Liver (tissue), 9 donors: ENCODE results near the gene HIF1AN. TPM values are rescaled to one million over a fixed set of nuclear protein-coding genes. Genes with fewer than 3 reads are reported as not detected.

Experiments used
- DNase-seq: peaks from one replicate; pipeline ENCODE4 v3.0.0-alpha.2; 2017; ENCODE audit warnings: low spot score
- H3K27ac ChIP-seq, 2 donors: one replicate each; pipeline ENCODE4 v1.7.0; 2013; ENCODE audit warnings: inconsistent platforms in 2 of 2, low read length in 2 of 2, control low read depth in 1 of 2, low read depth in 1 of 2, mild to moderate bottlenecking in 1 of 2
- H3K27me3 ChIP-seq, 4 donors: one replicate each; pipeline versions ENCODE4 v1.6.1 to v1.7.0; 2013; ENCODE audit warnings: low read length in 3 of 4, inconsistent platforms in 1 of 4, mild to moderate bottlenecking in 1 of 4, moderate library complexity in 1 of 4; ENCODE audit not compliant: control insufficient read depth in 4 of 4, insufficient read depth in 4 of 4
- H3K36me3 ChIP-seq, 4 donors: one replicate each; pipeline versions ENCODE4 v1.6.1 to v1.7.0; 2013; ENCODE audit warnings: low read length in 3 of 4, mild to moderate bottlenecking in 3 of 4, low read depth in 1 of 4, moderate library complexity in 1 of 4; ENCODE audit not compliant: control insufficient read depth in 4 of 4, insufficient read depth in 3 of 4
- H3K4me1 ChIP-seq, 4 donors: one replicate each; pipeline versions ENCODE4 v1.6.1 to v1.7.0; 2013; ENCODE audit warnings: low read length in 3 of 4, mild to moderate bottlenecking in 3 of 4, moderate library complexity in 1 of 4; ENCODE audit not compliant: control insufficient read depth in 4 of 4, insufficient read depth in 4 of 4
- H3K4me3 ChIP-seq, 3 donors: one replicate each; pipeline versions ENCODE4 v1.6.1 to v1.7.0; 2013; ENCODE audit warnings: low read length in 3 of 3, control low read depth in 1 of 3, low read depth in 1 of 3, mild to moderate bottlenecking in 1 of 3
- H3K9ac ChIP-seq, 2 donors: one replicate each; pipeline ENCODE4 v1.7.0; 2013; ENCODE audit warnings: low read length in 2 of 2, mild to moderate bottlenecking in 2 of 2, moderate library complexity in 2 of 2, control low read depth in 1 of 2, low read depth in 1 of 2
- H3K9me3 ChIP-seq, 4 donors: one replicate each; pipeline versions ENCODE4 v1.6.1 to v1.7.0; 2013; ENCODE audit warnings: low read length in 3 of 4; ENCODE audit not compliant: control insufficient read depth in 4 of 4
- EGR1 ChIP-seq, 2 donors: IDR thresholded peaks; 2 replicates each; pipeline ENCODE4 v1.6.1; 2016 to 2018; ENCODE audit warnings: antibody characterized with exemption in 2 of 2, low read depth in 2 of 2
- FOXA1 ChIP-seq: IDR thresholded peaks from 2 replicates; pipeline ENCODE4 v1.6.1; 2016; ENCODE audit warnings: antibody characterized with exemption
- FOXA2 ChIP-seq: IDR thresholded peaks from 2 replicates; pipeline ENCODE4 v1.6.1; 2016; ENCODE audit warnings: antibody characterized with exemption
- GABPA ChIP-seq, 2 donors: IDR thresholded peaks in 1 of 2; conservative IDR thresholded peaks in 1 of 2; 2 replicates each; pipeline ENCODE4 v1.6.1; 2016; ENCODE audit warnings: antibody characterized with exemption in 2 of 2, mild to moderate bottlenecking in 1 of 2, moderate library complexity in 1 of 2
- HNF4A ChIP-seq, 2 donors: conservative IDR thresholded peaks; 2 replicates each; pipeline ENCODE4 v1.6.1; 2016; ENCODE audit warnings: antibody characterized with exemption in 2 of 2, mild to moderate bottlenecking in 2 of 2
- HNF4G ChIP-seq: IDR thresholded peaks from 2 replicates; pipeline ENCODE4 v1.6.1; 2016; ENCODE audit warnings: antibody characterized with exemption
- JUND ChIP-seq, 2 donors: IDR thresholded peaks; 2 replicates each; pipeline ENCODE4 v1.6.1; 2016; ENCODE audit warnings: antibody characterized with exemption in 2 of 2
- NR2F2 ChIP-seq: IDR thresholded peaks from 2 replicates; pipeline ENCODE4 v1.6.1; 2016; ENCODE audit warnings: antibody characterized with exemption
- RAD21 ChIP-seq, 2 donors: IDR thresholded peaks; 2 replicates each; pipeline ENCODE4 v1.6.1; 2016; ENCODE audit warnings: antibody characterized with exemption in 2 of 2, mild to moderate bottlenecking in 2 of 2
- RXRA ChIP-seq, 2 donors: IDR thresholded peaks; 2 replicates each; pipeline ENCODE4 v1.6.1; 2017 to 2018; ENCODE audit warnings: antibody characterized with exemption in 2 of 2, mild to moderate bottlenecking in 1 of 2
- SP1 ChIP-seq: IDR thresholded peaks from 2 replicates; pipeline ENCODE4 v1.6.1; 2018; ENCODE audit warnings: antibody characterized with exemption, mild to moderate bottlenecking
- TAF1 ChIP-seq: conservative IDR thresholded peaks from 2 replicates; pipeline ENCODE4 v1.6.1; 2016; ENCODE audit warnings: antibody characterized with exemption, mild to moderate bottlenecking
- YY1 ChIP-seq: IDR thresholded peaks from 2 replicates; pipeline ENCODE4 v1.6.1; 2016; ENCODE audit warnings: antibody characterized with exemption, mild to moderate bottlenecking
- WGBS: extraction: QIAGEN DNeasy Blood & Tissue Kit; methylation state at CpG from one replicate; pipeline ENCODE4 v1.1.7; 2013; 5-methylcytosine and 5-hydroxymethylcytosine counted together
- polyA plus RNA-seq, 2 donors: library from polyadenylated mRNA; stranded (reverse) in 1 of 2; unstranded in 1 of 2; fragments of 200-250 nt in 1 of 2; fragments of >200 nt in 1 of 2; fragmentation: Nextera tagmentation in 1 of 2; extraction: Ambion mirVana in 1 of 2; gene quantifications; one replicate each; pipeline versions ENCODE4 v1.2.1 to v1.2.3, GENCODE V29; 2013 to 2015
- total RNA-seq, 2 donors: library from RNA; depleted of rRNA; stranded (reverse); fragments of >200 nt; gene quantifications; one replicate each; pipeline ENCODE4 v1.2.3, GENCODE V29; 2014
- TF ChIP-seq, protein P1 (sequence below): IDR thresholded peaks from 2 replicates; pipeline ENCODE4 v1.6.1; 2016; ENCODE audit warnings: antibody characterized with exemption, mild to moderate bottlenecking
- TF ChIP-seq, protein P2 (sequence below): IDR thresholded peaks from 2 replicates; pipeline ENCODE4 v1.6.1; 2016; ENCODE audit warnings: antibody characterized with exemption
- TF ChIP-seq, protein P3 (sequence below): fragments of 150-350 bp; IDR thresholded peaks from 2 replicates; pipeline ENCODE4 v1.5.1; 2017; ENCODE audit warnings: improper control_type of control experiment, low read depth, low read length; ENCODE audit not compliant: missing input control
- TF ChIP-seq, protein P4 (sequence below): IDR thresholded peaks from 2 replicates; pipeline ENCODE4 v1.6.1; 2016; ENCODE audit warnings: antibody characterized with exemption
- TF ChIP-seq, protein P5 (sequence below): IDR thresholded peaks from 2 replicates; pipeline ENCODE4 v1.6.1; 2016; ENCODE audit warnings: antibody characterized with exemption
- donor health status: healthy.
- donor health status: healthy.
- donor health status: healthy.
- donor health status: healthy.
- donor health status: healthy.

HIF1AN gene
- total and polyA plus RNA-seq, 4 donors, result 4.6 to 10.7 (median 7.5) TPM

DNA sequence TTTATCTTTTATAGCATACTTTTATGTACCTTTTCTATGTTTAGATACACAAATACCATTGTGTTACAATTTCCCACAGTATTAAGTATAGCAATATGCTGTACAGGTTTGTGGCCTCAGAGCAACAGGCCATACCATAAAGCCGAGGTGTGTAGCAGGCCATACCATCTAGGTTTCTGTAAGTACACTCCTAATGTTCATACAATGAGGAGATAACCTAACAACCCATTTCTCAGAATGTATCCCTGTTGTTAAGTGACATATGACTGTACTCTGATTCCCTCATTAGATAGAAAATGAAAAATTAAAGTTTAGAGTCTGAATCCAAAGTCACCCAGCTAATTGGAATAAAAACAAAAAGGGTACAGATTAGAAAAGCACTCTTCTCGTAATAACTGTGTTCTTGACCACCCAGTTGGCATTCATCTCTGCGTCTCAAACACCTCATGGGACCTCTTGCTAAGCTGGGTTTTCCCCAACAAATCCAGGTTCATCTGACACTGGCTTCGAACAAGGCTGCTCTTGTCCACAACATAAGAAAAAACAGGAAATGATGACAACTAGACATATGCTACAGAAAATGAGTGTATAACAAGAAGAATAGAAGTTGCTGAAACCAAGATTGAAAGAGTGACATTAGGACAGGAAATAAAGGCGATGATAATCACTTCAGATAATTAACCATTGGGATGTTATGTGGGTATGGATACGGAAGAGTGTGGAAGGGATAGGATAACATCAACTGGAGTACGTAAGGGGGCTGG, 7.4 kb upstream of the HIF1AN start:
- H3K27ac ChIP-seq, result no peak overlapping the region
- no peak for TF ChIP-seq GABPA (IDR thresholded peaks at IDR 0.05 in 1 of 2, conservative IDR thresholded peaks at IDR 0.05 in 1 of 2)
- no peak for TF ChIP-seq FOXA2
- TF ChIP-seq YY1, result no peak
- no peak for TF ChIP-seq FOXA1
- TF ChIP-seq, protein P1, sequence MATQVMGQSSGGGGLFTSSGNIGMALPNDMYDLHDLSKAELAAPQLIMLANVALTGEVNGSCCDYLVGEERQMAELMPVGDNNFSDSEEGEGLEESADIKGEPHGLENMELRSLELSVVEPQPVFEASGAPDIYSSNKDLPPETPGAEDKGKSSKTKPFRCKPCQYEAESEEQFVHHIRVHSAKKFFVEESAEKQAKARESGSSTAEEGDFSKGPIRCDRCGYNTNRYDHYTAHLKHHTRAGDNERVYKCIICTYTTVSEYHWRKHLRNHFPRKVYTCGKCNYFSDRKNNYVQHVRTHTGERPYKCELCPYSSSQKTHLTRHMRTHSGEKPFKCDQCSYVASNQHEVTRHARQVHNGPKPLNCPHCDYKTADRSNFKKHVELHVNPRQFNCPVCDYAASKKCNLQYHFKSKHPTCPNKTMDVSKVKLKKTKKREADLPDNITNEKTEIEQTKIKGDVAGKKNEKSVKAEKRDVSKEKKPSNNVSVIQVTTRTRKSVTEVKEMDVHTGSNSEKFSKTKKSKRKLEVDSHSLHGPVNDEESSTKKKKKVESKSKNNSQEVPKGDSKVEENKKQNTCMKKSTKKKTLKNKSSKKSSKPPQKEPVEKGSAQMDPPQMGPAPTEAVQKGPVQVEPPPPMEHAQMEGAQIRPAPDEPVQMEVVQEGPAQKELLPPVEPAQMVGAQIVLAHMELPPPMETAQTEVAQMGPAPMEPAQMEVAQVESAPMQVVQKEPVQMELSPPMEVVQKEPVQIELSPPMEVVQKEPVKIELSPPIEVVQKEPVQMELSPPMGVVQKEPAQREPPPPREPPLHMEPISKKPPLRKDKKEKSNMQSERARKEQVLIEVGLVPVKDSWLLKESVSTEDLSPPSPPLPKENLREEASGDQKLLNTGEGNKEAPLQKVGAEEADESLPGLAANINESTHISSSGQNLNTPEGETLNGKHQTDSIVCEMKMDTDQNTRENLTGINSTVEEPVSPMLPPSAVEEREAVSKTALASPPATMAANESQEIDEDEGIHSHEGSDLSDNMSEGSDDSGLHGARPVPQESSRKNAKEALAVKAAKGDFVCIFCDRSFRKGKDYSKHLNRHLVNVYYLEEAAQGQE, result no peak
- TF ChIP-seq, protein P2, sequence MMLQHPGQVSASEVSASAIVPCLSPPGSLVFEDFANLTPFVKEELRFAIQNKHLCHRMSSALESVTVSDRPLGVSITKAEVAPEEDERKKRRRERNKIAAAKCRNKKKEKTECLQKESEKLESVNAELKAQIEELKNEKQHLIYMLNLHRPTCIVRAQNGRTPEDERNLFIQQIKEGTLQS, result no peak
- no peak for TF ChIP-seq NR2F2
- TF ChIP-seq EGR1 (IDR thresholded peaks at IDR 0.05; ENCODE audit: low read depth in 2 of 2), result no peak
- TF ChIP-seq SP1, result no peak
- TF ChIP-seq TAF1, result no peak
- no peak for TF ChIP-seq RAD21 (IDR thresholded peaks at IDR 0.05)
- TF ChIP-seq, protein P3, sequence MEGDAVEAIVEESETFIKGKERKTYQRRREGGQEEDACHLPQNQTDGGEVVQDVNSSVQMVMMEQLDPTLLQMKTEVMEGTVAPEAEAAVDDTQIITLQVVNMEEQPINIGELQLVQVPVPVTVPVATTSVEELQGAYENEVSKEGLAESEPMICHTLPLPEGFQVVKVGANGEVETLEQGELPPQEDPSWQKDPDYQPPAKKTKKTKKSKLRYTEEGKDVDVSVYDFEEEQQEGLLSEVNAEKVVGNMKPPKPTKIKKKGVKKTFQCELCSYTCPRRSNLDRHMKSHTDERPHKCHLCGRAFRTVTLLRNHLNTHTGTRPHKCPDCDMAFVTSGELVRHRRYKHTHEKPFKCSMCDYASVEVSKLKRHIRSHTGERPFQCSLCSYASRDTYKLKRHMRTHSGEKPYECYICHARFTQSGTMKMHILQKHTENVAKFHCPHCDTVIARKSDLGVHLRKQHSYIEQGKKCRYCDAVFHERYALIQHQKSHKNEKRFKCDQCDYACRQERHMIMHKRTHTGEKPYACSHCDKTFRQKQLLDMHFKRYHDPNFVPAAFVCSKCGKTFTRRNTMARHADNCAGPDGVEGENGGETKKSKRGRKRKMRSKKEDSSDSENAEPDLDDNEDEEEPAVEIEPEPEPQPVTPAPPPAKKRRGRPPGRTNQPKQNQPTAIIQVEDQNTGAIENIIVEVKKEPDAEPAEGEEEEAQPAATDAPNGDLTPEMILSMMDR, result no peak
- TF ChIP-seq HNF4A (conservative IDR thresholded peaks at IDR 0.05), result no peak
- TF ChIP-seq, protein P4, sequence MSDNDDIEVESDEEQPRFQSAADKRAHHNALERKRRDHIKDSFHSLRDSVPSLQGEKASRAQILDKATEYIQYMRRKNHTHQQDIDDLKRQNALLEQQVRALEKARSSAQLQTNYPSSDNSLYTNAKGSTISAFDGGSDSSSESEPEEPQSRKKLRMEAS, result no peak
- TF ChIP-seq HNF4G, result no peak
- no peak for TF ChIP-seq JUND (IDR thresholded peaks at IDR 0.05)
- TF ChIP-seq, protein P5, sequence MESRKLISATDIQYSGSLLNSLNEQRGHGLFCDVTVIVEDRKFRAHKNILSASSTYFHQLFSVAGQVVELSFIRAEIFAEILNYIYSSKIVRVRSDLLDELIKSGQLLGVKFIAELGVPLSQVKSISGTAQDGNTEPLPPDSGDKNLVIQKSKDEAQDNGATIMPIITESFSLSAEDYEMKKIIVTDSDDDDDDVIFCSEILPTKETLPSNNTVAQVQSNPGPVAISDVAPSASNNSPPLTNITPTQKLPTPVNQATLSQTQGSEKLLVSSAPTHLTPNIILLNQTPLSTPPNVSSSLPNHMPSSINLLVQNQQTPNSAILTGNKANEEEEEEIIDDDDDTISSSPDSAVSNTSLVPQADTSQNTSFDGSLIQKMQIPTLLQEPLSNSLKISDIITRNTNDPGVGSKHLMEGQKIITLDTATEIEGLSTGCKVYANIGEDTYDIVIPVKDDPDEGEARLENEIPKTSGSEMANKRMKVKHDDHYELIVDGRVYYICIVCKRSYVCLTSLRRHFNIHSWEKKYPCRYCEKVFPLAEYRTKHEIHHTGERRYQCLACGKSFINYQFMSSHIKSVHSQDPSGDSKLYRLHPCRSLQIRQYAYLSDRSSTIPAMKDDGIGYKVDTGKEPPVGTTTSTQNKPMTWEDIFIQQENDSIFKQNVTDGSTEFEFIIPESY, result no peak
- no peak for TF ChIP-seq RXRA (IDR thresholded peaks at IDR 0.05)
- H3K4me3 ChIP-seq, result peak overlapping the region; percentile 74 to 92 (median 89)
- H3K4me1 ChIP-seq, result peaks cover 0 to 20% (median 9%) of the 10 kb centered on the region in 4 donors
- H3K27me3 ChIP-seq, result no peaks in the 10 kb centered on the region
- H3K36me3 ChIP-seq, result peaks cover 0 to 30% (median 28%) of the 10 kb centered on the region in 4 donors
- no peak for DNase-seq
- no peaks in the 10 kb centered on the region for H3K9me3 ChIP-seq
- H3K9ac ChIP-seq, result peak overlapping the region; percentile 55 to 82
- WGBS, result 74% methylated on average over 7 of the region's 7 CpGs
